Fibroblast of lung (primary cell): ENCODE measurements around the gene MLN. TPM values are rescaled to one million over a fixed set of nuclear protein-coding genes. Genes with fewer than 3 reads are reported as not detected.

Experiments
- DNase-seq, 2 donors: peaks; one replicate each; pipeline versions ENCODE4 v3.0.0 to v3.0.0-alpha.2; 2010; ENCODE audit warnings: low read depth in 2 of 2
- H2AFZ ChIP-seq: 2 replicates; pipeline ENCODE4 v1.5.1; 2012; ENCODE audit warnings: low read length, control low read depth, inconsistent platforms
- H3K27ac ChIP-seq: 2 replicates; pipeline ENCODE4 v1.5.1; 2011; ENCODE audit warnings: low read length, control low read depth; ENCODE audit not compliant: insufficient read depth
- H3K27me3 ChIP-seq: 2 replicates; pipeline ENCODE4 v1.5.1; 2011; ENCODE audit warnings: mild to moderate bottlenecking, low read length; ENCODE audit not compliant: control insufficient read depth, insufficient read depth
- H3K36me3 ChIP-seq: 2 replicates; pipeline ENCODE4 v1.5.1; 2011; ENCODE audit warnings: low read length; ENCODE audit not compliant: control insufficient read depth, insufficient read depth
- H3K4me1 ChIP-seq: 2 replicates; pipeline ENCODE4 v1.5.1; 2011; ENCODE audit warnings: low read length; ENCODE audit not compliant: control insufficient read depth, insufficient read depth; ENCODE audit errors: extremely low read depth
- H3K4me2 ChIP-seq: 2 replicates; pipeline ENCODE4 v1.5.1; 2011; ENCODE audit warnings: low read length, control low read depth; ENCODE audit not compliant: insufficient read depth; ENCODE audit errors: extremely low read depth
- H3K4me3 ChIP-seq, 4 experiments: fragments of 200-600 bp in 1 of 4; sonication (generic) in 1 of 4; replicated peaks in 1 of 4; 2 replicates each; pipeline ENCODE4 v1.5.1; 2011 to 2016; ENCODE audit warnings: low read length in 4 of 4, low read depth in 3 of 4, mild to moderate bottlenecking in 3 of 4, control low read depth in 2 of 4, inconsistent platforms in 1 of 4, mixed read lengths in 1 of 4; ENCODE audit not compliant: insufficient read depth in 1 of 4; ENCODE audit errors: control extremely low read depth in 1 of 4
- H3K79me2 ChIP-seq: 2 replicates; pipeline ENCODE4 v1.5.1; 2012; ENCODE audit warnings: mild to moderate bottlenecking, low read length, inconsistent platforms; ENCODE audit not compliant: control insufficient read depth, insufficient read depth
- H3K9ac ChIP-seq: 2 replicates; pipeline ENCODE4 v1.5.1; 2011; ENCODE audit warnings: mild to moderate bottlenecking, low read length, control low read depth; ENCODE audit not compliant: insufficient read depth
- H3K9me3 ChIP-seq: 2 replicates; pipeline ENCODE4 v1.5.1; 2012; ENCODE audit warnings: low read depth, low read length; ENCODE audit not compliant: control insufficient read depth, insufficient read depth
- H4K20me1 ChIP-seq: 2 replicates; pipeline ENCODE4 v1.5.1; 2011; ENCODE audit warnings: low read length; ENCODE audit not compliant: control insufficient read depth, insufficient read depth; ENCODE audit errors: extremely low read depth
- CTCF ChIP-seq, 2 donors: IDR thresholded peaks in 1 of 2; conservative IDR thresholded peaks in 1 of 2; 1 replicate in 1 of 2; 2 replicates in 1 of 2; pipeline ENCODE4 v1.5.1; 2011 to 2012; ENCODE audit warnings: low read length in 2 of 2, control low read depth in 1 of 2, inconsistent platforms in 1 of 2, low read depth in 1 of 2, mild to moderate bottlenecking in 1 of 2
- EZH2 ChIP-seq: IDR thresholded peaks from 2 replicates; pipeline ENCODE4 v1.5.1; 2012; ENCODE audit warnings: low read length, control low read depth, mild to moderate bottlenecking; ENCODE audit errors: missing control alignments
- polyA plus RNA-seq, 2 donors: library from polyadenylated mRNA; depleted of rRNA in 1 of 2; stranded (reverse) in 1 of 2; unstranded in 1 of 2; fragments of >200 nt; gene quantifications; 2 replicates each; pipeline ENCODE4 v1.2.1, GENCODE V29; 2011 to 2012; ENCODE audit warnings: missing spikeins in 1 of 2
- total RNA-seq: library from RNA; depleted of rRNA; stranded (reverse); fragments of >200 nt; gene quantifications from 2 replicates; pipeline ENCODE4 v1.2.1, GENCODE V29; 2014

The MLN gene
- total and polyA plus RNA-seq, 2 donors (not counting 1 experiment from before 2014, with no cell fraction given), result not detected

GRCh38 chr6:33807606-33808005 lies 3.8 kb upstream of the MLN start:
- DNase-seq, result no peak
- TF ChIP-seq CTCF (conservative IDR thresholded peaks at IDR 0.05 in 1 of 2, IDR thresholded peaks at IDR 0.05 in 1 of 2; ENCODE audit: low read depth in 1 of 2, low read length in 2 of 2), result no peak
- no peak for TF ChIP-seq EZH2
- H3K9me3 ChIP-seq, result no peaks in the 10 kb centered on the region
- no peaks in the 10 kb centered on the region for H3K4me1 ChIP-seq
- H3K27me3 ChIP-seq, result peaks cover 47% of the 10 kb centered on the region
- no peaks in the 10 kb centered on the region for H3K36me3 ChIP-seq
- H3K4me3 ChIP-seq, result no peak overlapping the region
- no peaks in the 10 kb centered on the region for H4K20me1 ChIP-seq
- no peak overlapping the region for H3K27ac ChIP-seq
- no peak overlapping the region for H2AFZ ChIP-seq
- no peaks in the 10 kb centered on the region for H3K79me2 ChIP-seq
- no peak overlapping the region for H3K9ac ChIP-seq
- H3K4me2 ChIP-seq, result no peak overlapping the region

DNA sequence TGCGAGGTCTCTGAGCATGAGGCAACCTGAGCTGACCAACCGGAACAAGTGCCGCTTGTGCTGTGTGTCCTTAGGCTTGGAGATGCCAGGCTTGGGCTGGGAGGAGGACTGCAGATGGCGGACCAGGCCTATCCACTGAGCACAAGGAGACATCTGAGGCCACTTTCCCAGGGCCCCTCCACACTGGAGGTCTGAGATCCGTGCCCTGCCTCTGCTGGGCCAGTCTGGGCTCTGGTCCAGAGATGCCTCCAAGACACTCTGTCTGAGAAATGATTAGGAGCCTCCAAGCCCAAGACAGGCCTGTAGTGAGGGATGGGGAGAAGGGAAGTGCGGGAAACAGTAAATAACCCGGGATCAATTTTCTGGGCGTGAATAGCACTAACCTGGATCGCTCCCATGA lies 3.0 kb upstream of the MLN start:
- DNase-seq, result no peak
- H3K36me3 ChIP-seq, result no peaks in the 10 kb centered on the region

GRCh38 chr6:33802186-33802958 lies 1.4 kb downstream of the MLN start:
- Histone ChIP-seq H3K9me3 (no peaks in the 10 kb centered on the region), H3K4me1 (no peaks in the 10 kb centered on the region), H3K4me3 (no peak overlapping the region), H3K4me2 (no peak overlapping the region), H2AFZ (no peak overlapping the region), H3K27ac (no peak overlapping the region), H3K79me2 (no peaks in the 10 kb centered on the region), H3K36me3 (no peaks in the 10 kb centered on the region), H4K20me1 (no peaks in the 10 kb centered on the region), H3K27me3 (peaks cover 18% of the 10 kb centered on the region), H3K9ac (no peak overlapping the region)
- TF ChIP-seq EZH2, result no peak
- no peak for TF ChIP-seq CTCF (conservative IDR thresholded peaks at IDR 0.05 in 1 of 2, IDR thresholded peaks at IDR 0.05 in 1 of 2; ENCODE audit: low read depth in 1 of 2, low read length in 2 of 2)
- DNase-seq, result no peak

More for the DNA sequence above, 3.0 kb upstream of the MLN start:
- Histone ChIP-seq H3K4me1 (no peaks in the 10 kb centered on the region), H4K20me1 (no peaks in the 10 kb centered on the region), H3K27ac (no peak overlapping the region), H3K9ac (no peak overlapping the region), H3K79me2 (no peaks in the 10 kb centered on the region), H3K4me2 (no peak overlapping the region), H3K4me3 (no peak overlapping the region), H3K9me3 (no peaks in the 10 kb centered on the region), H2AFZ (no peak overlapping the region), H3K27me3 (peaks cover 44% of the 10 kb centered on the region)
- no peak for TF ChIP-seq EZH2
- no peak for TF ChIP-seq CTCF (conservative IDR thresholded peaks at IDR 0.05 in 1 of 2, IDR thresholded peaks at IDR 0.05 in 1 of 2; ENCODE audit: low read depth in 1 of 2, low read length in 2 of 2)
